ENCODE results near the gene FCER2.
"Not testable (repeated sequence)": the region's sequence is repeated elsewhere in the genome, so short reads cannot be mapped to it uniquely, and the experiment has no call there.

FCER2 gene

GRCh38 chr19:7650148-7650547 is 51.8 kb downstream of the FCER2 start:
- DNase-seq (ENCODE audit: low read depth in 1 of 2, low spot score in 1 of 2), result no peak

- no peak for DNase-seq (ENCODE audit: low read depth in 1 of 2, low spot score in 1 of 2)
Observed at GRCh38 chr19:7648265-7649014, 53.5 kb downstream of the FCER2 start.

GRCh38 chr19:7647156-7647555 is 54.8 kb downstream of the FCER2 start:
- no peak for DNase-seq (ENCODE audit: low read depth in 1 of 2, low spot score in 1 of 2)

- DNase-seq (ENCODE audit: low read depth in 1 of 2, low spot score in 1 of 2), result no peak
Observed at GRCh38 chr19:7646426-7646700, 55.6 kb downstream of the FCER2 start.

GRCh38 chr19:7645656-7646425 is 56.1 kb downstream of the FCER2 start:
- no peak for DNase-seq (ENCODE audit: low read depth in 1 of 2, low spot score in 1 of 2)

GRCh38 chr19:7645163-7645562 is 56.8 kb downstream of the FCER2 start:
- DNase-seq (ENCODE audit: low read depth in 1 of 2, low spot score in 1 of 2), result no peak

GRCh38 chr19:7644550-7644877 is 57.4 kb downstream of the FCER2 start:
- no peak for DNase-seq (ENCODE audit: low read depth in 1 of 2, low spot score in 1 of 2)

GRCh38 chr19:7643629-7644549 is 58.0 kb downstream of the FCER2 start:
- not testable (repeated sequence) for DNase-seq (ENCODE audit: low read depth in 1 of 2, low spot score in 1 of 2)

GRCh38 chr19:7643031-7643415 is 58.9 kb downstream of the FCER2 start:
- DNase-seq (ENCODE audit: low read depth in 1 of 2, low spot score in 1 of 2), result no peak

- DNase-seq (ENCODE audit: low read depth in 1 of 2, low spot score in 1 of 2), result no peak
Observed at GRCh38 chr19:7642295-7643030, 59.5 kb downstream of the FCER2 start.

- DNase-seq (ENCODE audit: low read depth in 1 of 2, low spot score in 1 of 2), result no peak
Observed at GRCh38 chr19:7641290-7642276, 60.3 kb downstream of the FCER2 start.

- no peak for DNase-seq (ENCODE audit: low read depth in 1 of 2, low spot score in 1 of 2)
Observed at GRCh38 chr19:7640803-7641202, 61.1 kb downstream of the FCER2 start.

- DNase-seq (ENCODE audit: low read depth in 1 of 2, low spot score in 1 of 2), result no peak
Observed at GRCh38 chr19:7639863-7640348, 62.0 kb downstream of the FCER2 start.

GRCh38 chr19:7638802-7639465 is 63.0 kb downstream of the FCER2 start:
- no peak for DNase-seq (ENCODE audit: low read depth in 1 of 2, low spot score in 1 of 2)

Data from activated T-helper 1 cell treated with anti-CD3 and anti-CD28 coated beads, Interleukin-2, amount 50 U/mL, for 16 hours (primary cell).